Stimulated activated CD8-positive, alpha-beta memory T cell treated with anti-CD3 and anti-CD28 coated beads, Interleukin-4, amount 100 ng/mL, for 4 hours (primary cell): ENCODE results near the gene CTNNBIP1.
"Not testable (repeated sequence)": the region's sequence is repeated elsewhere in the genome, so short reads cannot be mapped to it uniquely, and the experiment has no call there.

Source experiments
- DNase-seq, 2 donors: peaks; one replicate each; pipeline ENCODE4 v3.0.0-alpha.2; 2020; ENCODE audit warnings: low read depth in 2 of 2, low spot score in 1 of 2

The CTNNBIP1 gene

GRCh38 chr1:9808459-9808858, 101.6 kb downstream of the CTNNBIP1 start:
- DNase-seq, result no peak

GRCh38 chr1:9807541-9807940, 102.5 kb downstream of the CTNNBIP1 start:
- no peak for DNase-seq

DNA sequence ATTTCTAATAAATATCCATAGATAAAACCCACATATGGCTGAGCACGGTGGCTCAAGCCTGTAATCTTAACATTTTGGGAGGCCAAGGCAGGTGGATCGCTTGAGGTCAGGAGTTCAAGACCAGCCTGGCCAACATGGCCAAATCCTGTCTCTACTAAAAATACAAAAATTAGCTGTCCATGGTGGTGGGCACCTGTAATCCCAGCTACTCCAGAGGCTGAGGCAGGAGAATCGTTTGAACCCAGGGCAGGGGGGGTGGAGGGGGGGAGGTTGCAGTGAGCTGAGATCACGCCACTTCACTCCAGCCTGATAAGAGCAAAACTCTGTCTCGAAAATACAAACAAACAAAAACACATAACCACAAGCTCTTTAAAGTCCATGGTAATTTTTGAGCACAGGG, 104.1 kb downstream of the CTNNBIP1 start:
- DNase-seq, result not testable (repeated sequence)

GRCh38 chr1:9805006-9805508, 105.0 kb downstream of the CTNNBIP1 start:
- DNase-seq, result no peak

DNA sequence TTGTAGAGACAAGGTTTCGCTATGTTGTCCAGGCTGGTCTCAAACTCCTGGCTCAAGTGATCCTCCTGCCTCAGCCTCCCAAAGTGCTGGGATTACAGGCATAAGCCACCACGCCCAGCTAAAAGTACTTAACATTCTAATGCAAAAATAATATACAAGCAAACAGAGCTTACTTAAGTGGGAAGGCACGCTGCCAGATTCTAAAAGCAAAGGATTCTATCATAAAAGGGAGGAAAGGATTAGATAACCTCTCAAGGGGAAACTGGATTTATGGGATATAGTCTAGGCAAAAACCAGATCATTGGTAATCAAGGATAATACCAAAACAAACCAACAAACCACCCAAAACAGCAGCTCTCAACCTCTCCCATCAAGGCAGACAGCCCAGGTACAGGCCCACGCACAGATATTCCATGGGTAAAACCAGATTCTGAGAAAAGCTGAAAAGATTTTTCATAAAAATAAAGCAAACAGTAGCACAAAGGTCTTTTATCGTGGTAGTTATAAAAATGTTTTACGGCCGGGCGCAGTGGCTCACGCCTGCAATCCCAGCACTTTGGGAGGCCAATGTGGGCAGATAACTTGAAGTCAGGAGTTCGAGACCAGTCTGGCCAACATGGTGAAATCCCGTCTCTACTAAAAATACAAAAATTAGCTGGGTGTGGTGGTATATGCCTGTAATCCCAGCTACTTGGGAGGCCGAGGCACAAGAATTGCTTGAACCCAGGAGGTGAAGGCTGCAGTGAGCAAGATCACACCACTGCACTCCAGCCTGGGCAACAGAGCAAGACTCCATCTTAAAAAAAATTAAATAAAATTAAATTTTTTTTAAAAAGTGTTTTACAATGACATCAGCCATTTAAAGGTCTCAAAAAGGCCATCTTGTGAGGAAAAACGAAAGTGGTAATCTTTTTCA, 106.8 kb downstream of the CTNNBIP1 start:
- DNase-seq, result not testable (repeated sequence)

- no peak for DNase-seq
Observed at GRCh38 chr1:9801909-9802308, 108.2 kb downstream of the CTNNBIP1 start.
